ENCODE data around the gene HELLS. TPM values are rescaled to one million over a fixed set of nuclear protein-coding genes. Genes with fewer than 3 reads are reported as not detected.

HELLS gene
- total RNA-seq, 1 experiment from 2014 or later, result 181 TPM

GRCh38 chr10:94500063-94500462, 45.5 kb upstream of the HELLS start:
- H3K4me3 ChIP-seq (ENCODE audit: low read depth, low read length, poor library complexity, severe bottlenecking), result no peak overlapping the region
- POLR2A ChIA-PET (ENCODE audit: low non-redundant PET), result no interaction called here
- H3K9me3 ChIP-seq (ENCODE audit: low read depth, low read length, poor library complexity, severe bottlenecking), result no peaks in the 10 kb centered on the region
- no peaks in the 10 kb centered on the region for H3K4me1 ChIP-seq (ENCODE audit: insufficient read depth, low read length, poor library complexity, severe bottlenecking)
- no peaks in the 10 kb centered on the region for H3K36me3 ChIP-seq (ENCODE audit: insufficient read depth, low read length, poor library complexity, severe bottlenecking)
- intact Hi-C loops (cut with micrococcal nuclease; ENCODE audit: unreplicated experiment), result no loop called here
- TF ChIP-seq EZH2 (IDR thresholded peaks at IDR 0.05; ENCODE audit: borderline replicate concordance, low read depth, low read length, poor library complexity, severe bottlenecking) (no peak), CTCF (conservative IDR thresholded peaks at IDR 0.05; ENCODE audit: low read depth, low read length) (peak; percentile 59)
- BruUV-seq (replicated peaks), result no TSS peak
- peak; percentile 27 for DNase-seq (ENCODE audit: low spot score)
- H3K27ac ChIP-seq (ENCODE audit: low read depth, low read length, poor library complexity, severe bottlenecking), result no peak overlapping the region
- H3K27me3 ChIP-seq (replicated peaks; ENCODE audit: insufficient read depth, low read depth, low read length, poor library complexity), result no peaks in the 10 kb centered on the region
- CTCF ChIA-PET, result no interaction called here

DNA sequence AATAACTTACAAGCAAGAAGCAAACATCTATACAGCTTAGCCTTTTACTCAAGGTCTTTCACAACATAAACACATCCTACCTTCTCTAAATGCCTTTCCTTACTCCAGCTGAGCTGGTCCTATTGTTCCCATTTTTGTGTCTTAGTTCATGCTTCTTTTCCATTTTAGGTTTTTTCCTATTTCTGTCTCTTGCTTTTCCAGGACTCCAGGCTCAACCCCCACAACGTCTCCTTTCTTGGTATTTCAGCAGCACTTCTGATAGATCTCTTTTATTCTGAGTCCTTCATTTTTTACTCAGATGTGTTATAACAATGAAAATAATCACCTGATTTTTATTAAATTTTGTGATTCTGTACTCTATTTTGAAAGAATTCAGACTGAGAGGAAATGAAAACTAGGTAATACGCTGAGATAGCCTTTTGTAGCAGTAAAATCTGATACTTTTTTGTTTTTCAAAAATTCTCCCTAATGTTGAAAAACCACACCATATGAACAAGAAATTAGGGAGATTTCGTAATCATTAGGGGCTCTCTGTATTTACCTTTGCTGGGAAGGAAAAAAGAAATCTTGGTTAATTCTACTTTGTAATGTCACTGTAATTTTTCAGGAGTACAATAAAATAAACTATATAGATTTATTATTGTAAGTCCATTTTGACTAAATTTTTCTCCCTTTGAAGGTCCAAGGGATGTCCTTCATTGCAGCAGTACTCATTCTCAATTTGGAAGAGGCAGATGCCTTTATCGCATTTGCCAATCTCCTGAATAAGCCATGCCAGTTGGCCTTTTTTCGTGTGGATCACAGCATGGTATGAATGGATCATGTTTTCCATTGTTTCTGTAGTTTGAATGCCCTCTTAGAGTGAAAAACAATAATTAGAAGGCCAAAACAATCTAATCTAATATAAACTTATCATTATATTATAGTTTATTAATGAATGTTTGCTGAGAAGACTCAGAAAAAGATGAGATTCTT, 24.0 kb upstream of the HELLS start:
- no TSS peak for BruUV-seq (replicated peaks)
- POLR2A ChIA-PET (ENCODE audit: low non-redundant PET), result no interaction called here

GRCh38 chr10:94524146-94524545, 21.4 kb upstream of the HELLS start:
- POLR2A ChIA-PET (ENCODE audit: low non-redundant PET), result no interaction called here
- CTCF ChIA-PET, result no interaction called here

More for the DNA sequence above, 24.0 kb upstream of the HELLS start:
- no peaks in the 10 kb centered on the region for H3K36me3 ChIP-seq (ENCODE audit: insufficient read depth, low read length, poor library complexity, severe bottlenecking)
- TF ChIP-seq CTCF (conservative IDR thresholded peaks at IDR 0.05; ENCODE audit: low read depth, low read length) (no peak), EZH2 (IDR thresholded peaks at IDR 0.05; ENCODE audit: borderline replicate concordance, low read depth, low read length, poor library complexity, severe bottlenecking) (no peak)
- no peak overlapping the region for H3K4me3 ChIP-seq (ENCODE audit: low read depth, low read length, poor library complexity, severe bottlenecking)
- no peak overlapping the region for H3K27ac ChIP-seq (ENCODE audit: low read depth, low read length, poor library complexity, severe bottlenecking)
- CTCF ChIA-PET, result no interaction called here
- H3K4me1 ChIP-seq (ENCODE audit: insufficient read depth, low read length, poor library complexity, severe bottlenecking), result no peaks in the 10 kb centered on the region
- no peak for DNase-seq (ENCODE audit: low spot score)
- intact Hi-C loops (cut with micrococcal nuclease; ENCODE audit: unreplicated experiment), result no loop called here
- no peaks in the 10 kb centered on the region for H3K9me3 ChIP-seq (ENCODE audit: low read depth, low read length, poor library complexity, severe bottlenecking)
- H3K27me3 ChIP-seq (replicated peaks; ENCODE audit: insufficient read depth, low read depth, low read length, poor library complexity), result no peaks in the 10 kb centered on the region

More at GRCh38 chr10:94524146-94524545, 21.4 kb upstream of the HELLS start:
- H3K27me3 ChIP-seq (replicated peaks; ENCODE audit: insufficient read depth, low read depth, low read length, poor library complexity), result no peaks in the 10 kb centered on the region
- BruUV-seq (replicated peaks), result no TSS peak
- H3K36me3 ChIP-seq (ENCODE audit: insufficient read depth, low read length, poor library complexity, severe bottlenecking), result no peaks in the 10 kb centered on the region
- DNase-seq (ENCODE audit: low spot score), result no peak
- H3K4me1 ChIP-seq (ENCODE audit: insufficient read depth, low read length, poor library complexity, severe bottlenecking), result no peaks in the 10 kb centered on the region
- TF ChIP-seq EZH2 (IDR thresholded peaks at IDR 0.05; ENCODE audit: borderline replicate concordance, low read depth, low read length, poor library complexity, severe bottlenecking), result no peak
- no peak for TF ChIP-seq CTCF (conservative IDR thresholded peaks at IDR 0.05; ENCODE audit: low read depth, low read length)
- intact Hi-C loops (cut with micrococcal nuclease; ENCODE audit: unreplicated experiment), result no loop called here
- H3K4me3 ChIP-seq (ENCODE audit: low read depth, low read length, poor library complexity, severe bottlenecking), result no peak overlapping the region
- H3K27ac ChIP-seq (ENCODE audit: low read depth, low read length, poor library complexity, severe bottlenecking), result no peak overlapping the region
- H3K9me3 ChIP-seq (ENCODE audit: low read depth, low read length, poor library complexity, severe bottlenecking), result no peaks in the 10 kb centered on the region
